Mucosa of descending colon (tissue), 3 donors: ENCODE measurements around the gene RBFOX2. TPM values are rescaled to one million over a fixed set of nuclear protein-coding genes. Genes with fewer than 3 reads are reported as not detected.

Experiments used
- ATAC-seq: fragments of 200-7000 bp; cut with Tn5 transposase; one replicate; pipeline ENCODE4 v1.9.1; 2020; ENCODE audit warnings: mild to moderate bottlenecking, moderate library complexity
- DNase-seq, 3 donors: peaks; one replicate each; pipeline ENCODE4 v3.0.0-alpha.2; 2020
- H3K36me3 ChIP-seq: fragments of 200-600 bp; one replicate; pipeline ENCODE4 v1.8.0; 2021; ENCODE audit warnings: low read depth, mild to moderate bottlenecking
- H3K4me1 ChIP-seq: fragments of 200-600 bp; one replicate; pipeline ENCODE4 v1.8.0; 2021; ENCODE audit warnings: low read depth, mild to moderate bottlenecking
- H3K4me3 ChIP-seq: fragments of 200-600 bp; one replicate; pipeline ENCODE4 v1.8.0; 2021; ENCODE audit warnings: mild to moderate bottlenecking
- H3K9me3 ChIP-seq: fragments of 200-600 bp; one replicate; pipeline ENCODE4 v1.8.0; 2021; ENCODE audit warnings: mild to moderate bottlenecking
- intact Hi-C, 2 donors: fragments of 100-400 bp; cut with DNase I in 1 of 2; cut with micrococcal nuclease in 1 of 2; formaldehyde crosslinking; loops; one replicate each; pipeline versions ENCODE4 v1.11.0 to v1.11.1; 2022; cut with DNase I, micrococcal nuclease
- total RNA-seq, 3 donors: library from RNA; stranded (reverse); fragmentation: NEBNext Ultra II Directional in 2 of 3; extraction: Animal tissue kit (Norgen Biotek cat#: 25700) in 2 of 3; gene quantifications; one replicate each; pipeline versions ENCODE4 v1.2.1 to v1.2.4, GENCODE V29; 2021 to 2023
- TF ChIP-seq, protein P1 (sequence below): fragments of 200-600 bp; IDR thresholded peaks from one replicate; pipeline ENCODE4 v1.8.0; 2022; ENCODE audit warnings: antibody characterized with exemption, mild to moderate bottlenecking
- donor health status: DM: no; HTN: no; CAD: no; lungs with moderate emphysema.
- donor health status: DM: no; HTN: no; CAD: no.
- donor health status: DM: no; HTN: yes; CAD: no.

Gene RBFOX2
- total RNA-seq, 3 donors from 2014 or later = 46.0 to 141 (median 46.2) TPM

DNA sequence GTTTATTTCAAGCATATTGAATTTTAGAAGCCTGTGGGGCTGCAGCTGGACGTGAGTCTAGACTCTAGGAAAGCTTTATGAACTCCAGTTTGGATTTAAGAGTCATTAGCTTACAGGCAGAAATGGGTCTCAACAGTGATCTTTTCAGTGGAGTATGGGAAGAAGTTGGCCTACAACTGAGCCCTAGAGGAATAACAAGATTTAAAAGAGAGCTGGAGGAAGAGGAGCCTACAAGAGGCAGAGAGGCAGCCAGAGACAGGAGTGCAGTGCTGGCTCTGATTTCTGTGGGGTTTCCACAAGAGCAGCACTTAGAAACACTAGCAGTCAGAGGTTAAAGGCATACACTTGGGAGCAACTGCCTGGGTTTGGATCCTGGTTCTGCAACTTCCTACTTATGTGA lies 293.1 kb downstream of the RBFOX2 start:
- Histone ChIP-seq H3K9me3 (no peaks in the 10 kb centered on the region), H3K4me3 (no peak overlapping the region), H3K4me1 (peaks cover 5% of the 10 kb centered on the region), H3K36me3 (no peaks in the 10 kb centered on the region)
- no peak for ATAC-seq
- TF ChIP-seq, protein P1, sequence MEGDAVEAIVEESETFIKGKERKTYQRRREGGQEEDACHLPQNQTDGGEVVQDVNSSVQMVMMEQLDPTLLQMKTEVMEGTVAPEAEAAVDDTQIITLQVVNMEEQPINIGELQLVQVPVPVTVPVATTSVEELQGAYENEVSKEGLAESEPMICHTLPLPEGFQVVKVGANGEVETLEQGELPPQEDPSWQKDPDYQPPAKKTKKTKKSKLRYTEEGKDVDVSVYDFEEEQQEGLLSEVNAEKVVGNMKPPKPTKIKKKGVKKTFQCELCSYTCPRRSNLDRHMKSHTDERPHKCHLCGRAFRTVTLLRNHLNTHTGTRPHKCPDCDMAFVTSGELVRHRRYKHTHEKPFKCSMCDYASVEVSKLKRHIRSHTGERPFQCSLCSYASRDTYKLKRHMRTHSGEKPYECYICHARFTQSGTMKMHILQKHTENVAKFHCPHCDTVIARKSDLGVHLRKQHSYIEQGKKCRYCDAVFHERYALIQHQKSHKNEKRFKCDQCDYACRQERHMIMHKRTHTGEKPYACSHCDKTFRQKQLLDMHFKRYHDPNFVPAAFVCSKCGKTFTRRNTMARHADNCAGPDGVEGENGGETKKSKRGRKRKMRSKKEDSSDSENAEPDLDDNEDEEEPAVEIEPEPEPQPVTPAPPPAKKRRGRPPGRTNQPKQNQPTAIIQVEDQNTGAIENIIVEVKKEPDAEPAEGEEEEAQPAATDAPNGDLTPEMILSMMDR = no peak
- intact Hi-C loops = no loop called here
- DNase-seq = no peak

DNA sequence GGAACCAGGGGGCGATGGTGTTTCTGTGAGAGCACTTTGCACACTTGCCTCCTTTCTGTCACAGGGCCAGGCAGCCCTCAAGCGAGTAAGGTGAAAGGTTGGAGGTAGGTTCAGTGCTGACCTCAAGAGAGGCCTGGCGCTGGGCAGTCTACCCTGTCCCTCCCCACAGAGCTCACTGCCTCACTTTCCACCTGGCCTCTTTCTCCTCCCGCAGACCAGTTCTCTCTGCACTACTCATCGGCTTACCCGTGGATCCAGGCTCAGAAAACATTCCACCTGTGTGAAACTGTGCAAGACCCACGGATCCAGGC lies 294.2 kb downstream of the RBFOX2 start:
- DNase-seq (no peak), ATAC-seq (no peak)
- intact Hi-C loops = no loop called here
- Histone ChIP-seq H3K9me3 (no peaks in the 10 kb centered on the region), H3K36me3 (no peaks in the 10 kb centered on the region), H3K4me3 (no peak overlapping the region), H3K4me1 (peaks cover 5% of the 10 kb centered on the region)
- TF ChIP-seq, protein P1 = no peak

DNA sequence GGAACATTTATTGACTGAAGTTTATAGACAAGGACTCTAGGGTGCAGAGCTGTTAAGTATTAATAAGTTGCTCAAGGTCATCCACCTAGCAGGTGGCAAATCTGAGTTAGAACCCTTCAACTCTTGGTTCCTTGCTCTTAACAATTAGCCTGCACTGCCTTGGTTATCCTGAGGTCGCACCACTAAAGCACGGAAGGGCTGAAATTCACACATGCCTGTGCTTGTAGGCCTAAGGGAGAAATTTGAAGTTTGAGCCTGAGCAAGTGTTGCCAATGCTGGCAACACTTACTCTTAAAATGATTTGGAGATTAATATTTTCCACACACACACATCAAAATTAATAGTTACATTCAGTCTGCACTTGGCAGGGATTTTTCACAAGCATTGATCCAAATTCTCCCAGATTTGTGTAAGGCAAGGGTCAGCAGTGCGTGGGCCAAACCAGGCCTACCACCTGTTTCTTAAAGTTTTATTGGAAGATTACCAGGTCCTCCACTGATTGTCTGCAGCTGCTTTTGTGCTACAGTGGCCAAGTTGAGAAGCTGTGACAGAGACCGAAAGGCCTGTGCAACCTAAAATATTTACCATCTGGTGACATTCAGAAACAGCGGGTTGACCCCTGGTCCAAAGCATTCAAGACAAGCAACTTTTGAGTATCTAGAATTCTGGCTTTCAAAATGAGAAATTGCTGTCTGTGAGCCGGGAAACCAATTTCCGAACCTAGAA lies 294.7 kb downstream of the RBFOX2 start:
- intact Hi-C loops = no loop called here
- DNase-seq (no peak), ATAC-seq (no peak)
- Histone ChIP-seq H3K4me1 (peaks cover 5% of the 10 kb centered on the region), H3K4me3 (no peak overlapping the region), H3K9me3 (no peaks in the 10 kb centered on the region), H3K36me3 (no peaks in the 10 kb centered on the region)
- TF ChIP-seq, protein P1 = no peak

DNA sequence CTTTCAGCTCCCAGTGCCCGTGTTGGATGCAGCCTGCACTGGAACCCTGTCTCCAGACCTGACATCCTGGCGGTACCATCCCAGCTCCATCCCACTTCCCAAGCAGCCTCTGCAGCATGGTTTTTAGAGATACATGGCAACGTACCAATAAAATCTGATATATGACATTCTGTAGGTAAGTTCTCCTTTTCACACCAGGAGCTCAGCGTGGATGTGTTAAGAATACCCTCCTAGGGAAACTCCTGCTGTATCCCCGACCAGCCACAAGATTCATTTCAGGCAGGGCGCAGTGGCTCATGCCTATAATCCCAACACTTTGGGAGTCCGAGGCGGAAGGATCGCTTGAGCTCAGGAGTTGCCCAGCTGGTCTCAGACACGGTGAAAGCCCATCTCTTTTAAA lies 295.6 kb downstream of the RBFOX2 start:
- H3K9me3 ChIP-seq = no peaks in the 10 kb centered on the region
- intact Hi-C loops = no loop called here
- no peak overlapping the region for H3K4me3 ChIP-seq
- no peaks in the 10 kb centered on the region for H3K36me3 ChIP-seq
- no peak for ATAC-seq
- peaks cover 5% of the 10 kb centered on the region for H3K4me1 ChIP-seq
- TF ChIP-seq, protein P1 = no peak
- no peak for DNase-seq

DNA sequence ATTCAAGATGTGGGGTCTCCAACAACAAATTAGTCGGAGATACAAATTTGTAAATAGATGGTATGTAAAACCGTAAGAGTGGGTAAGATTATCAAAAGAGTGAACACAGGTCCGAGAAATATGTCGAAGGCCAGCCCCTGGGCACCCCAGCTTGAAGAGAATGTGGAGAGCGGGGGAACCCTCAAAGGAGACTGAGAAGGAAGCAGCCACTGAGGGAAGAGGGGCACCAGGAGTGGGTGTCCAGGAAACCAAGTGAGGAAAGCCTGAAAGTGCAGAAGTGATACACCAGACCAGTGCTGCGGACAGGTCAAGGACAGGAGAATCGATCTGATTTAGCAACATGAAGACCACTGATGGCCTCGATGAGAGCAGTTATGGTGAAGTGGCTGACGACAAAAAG lies 296.5 kb downstream of the RBFOX2 start:
- Histone ChIP-seq H3K9me3 (no peaks in the 10 kb centered on the region), H3K4me1 (peaks cover 5% of the 10 kb centered on the region), H3K36me3 (no peaks in the 10 kb centered on the region), H3K4me3 (no peak overlapping the region)
- DNase-seq (no peak), ATAC-seq (no peak)
- TF ChIP-seq, protein P1 = no peak
- intact Hi-C loops = no loop called here

DNA sequence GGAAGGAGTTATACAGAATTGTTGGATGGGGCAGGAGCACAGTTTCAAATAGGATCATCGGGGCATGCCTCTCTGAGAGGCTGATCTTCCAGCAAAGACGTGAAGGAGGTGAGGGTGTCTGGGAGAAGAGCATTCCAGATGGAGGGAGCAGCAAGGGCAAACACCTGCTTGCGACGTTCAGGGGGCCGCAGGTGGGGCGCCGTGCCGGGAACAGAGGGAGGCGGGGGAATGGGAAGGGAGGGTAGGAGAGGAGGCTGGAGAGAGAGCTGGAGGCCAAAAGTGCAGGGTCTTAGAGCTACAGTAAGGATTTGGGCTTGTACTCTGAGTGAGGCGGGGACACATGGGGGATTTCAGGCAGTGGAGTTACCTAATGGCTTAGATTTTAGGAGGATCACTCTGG lies 297.3 kb downstream of the RBFOX2 start:
- intact Hi-C loops = no loop called here
- no peaks in the 10 kb centered on the region for H3K9me3 ChIP-seq
- TF ChIP-seq, protein P1 = no peak
- no peak overlapping the region for H3K4me3 ChIP-seq
- no peaks in the 10 kb centered on the region for H3K36me3 ChIP-seq
- ATAC-seq = no peak
- no peak for DNase-seq
- peaks cover 5% of the 10 kb centered on the region for H3K4me1 ChIP-seq
